NCI-H2029 treated with DMSO at 0.1 percent for 48 hours (cell line): ENCODE measurements around the gene FBXO31.

Experiments
- DNase-seq: peaks from one replicate; lab custom pipeline; 2025; lab: John Stamatoyannopoulos, UW

FBXO31 gene

DNA sequence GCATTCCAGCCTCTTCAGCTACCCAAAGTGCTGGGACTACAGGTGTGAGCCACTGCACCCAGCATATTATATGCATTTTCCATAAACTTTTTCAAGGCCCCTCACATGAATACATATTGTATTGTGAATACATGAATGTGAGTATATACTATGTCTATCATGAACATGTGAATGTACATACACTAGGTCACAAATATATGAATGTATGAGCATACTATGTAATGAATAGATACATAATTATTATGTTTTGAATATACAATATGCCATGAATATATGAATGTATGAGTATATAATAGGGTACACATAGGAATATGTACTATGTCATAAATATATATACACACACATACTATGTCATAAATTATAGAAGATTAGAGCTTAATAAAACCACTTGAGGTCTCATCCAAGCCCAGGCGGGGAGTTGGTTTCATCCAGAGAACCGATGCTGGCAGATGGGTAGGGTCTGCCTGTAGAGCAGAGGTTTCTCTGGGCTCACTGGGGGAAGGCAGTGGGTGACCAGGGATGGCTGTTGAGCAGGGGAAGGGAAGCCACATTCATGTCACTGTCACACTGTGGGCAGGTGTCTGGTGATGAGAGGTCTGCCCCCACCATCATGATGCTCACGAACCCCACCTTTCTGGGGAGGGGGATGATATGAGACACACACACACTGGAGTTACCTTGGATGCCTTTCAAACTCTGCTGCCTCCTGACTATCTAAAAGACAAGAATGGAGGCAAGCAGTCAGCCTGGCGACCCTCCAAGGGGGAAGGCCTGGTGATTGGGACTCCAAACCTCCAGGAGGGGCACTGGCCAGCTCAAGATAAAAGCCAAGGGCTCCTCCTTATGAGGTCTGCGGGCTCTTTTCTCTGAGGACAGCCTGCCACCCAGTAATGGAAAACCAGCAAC is 73.7 kb downstream of the FBXO31 start:
- DNase-seq = no peak

DNA sequence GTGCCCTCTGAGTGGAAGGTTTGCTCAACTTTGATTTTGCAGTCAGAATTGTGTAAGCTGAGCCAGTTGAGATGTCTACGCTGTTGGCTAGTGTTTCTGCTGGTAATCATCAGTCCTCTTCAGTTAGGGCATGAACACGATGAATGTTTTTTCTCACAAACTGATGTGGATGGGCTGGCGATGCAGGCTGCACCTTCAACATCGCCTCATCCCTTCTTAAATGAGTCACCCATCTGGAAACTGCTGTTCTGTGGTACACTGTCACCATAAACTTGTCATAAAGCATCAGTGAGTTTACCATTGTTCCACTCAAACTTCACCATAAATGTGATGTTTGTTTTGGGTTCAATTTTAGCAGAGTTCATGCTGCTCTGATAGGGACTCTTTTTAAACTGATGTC is 74.8 kb downstream of the FBXO31 start:
- no peak for DNase-seq

DNA sequence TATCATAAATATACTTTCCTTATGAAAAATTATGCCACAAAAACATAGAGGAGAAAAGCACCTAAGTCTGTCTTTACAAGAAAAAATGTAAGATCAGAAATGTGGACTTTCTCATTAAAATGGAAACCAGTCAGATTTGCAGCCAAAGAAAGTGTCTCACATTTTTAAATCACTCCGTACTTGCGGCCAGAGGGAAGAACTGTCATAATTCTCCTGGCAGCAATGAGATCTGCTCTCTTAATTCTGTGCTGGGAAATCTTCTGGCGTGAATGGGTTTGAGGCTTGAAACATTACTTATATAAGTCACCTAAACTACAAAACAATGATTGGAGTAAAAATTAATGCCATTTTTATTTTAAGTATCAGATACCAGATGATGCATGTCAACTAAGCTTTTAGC is 77.1 kb downstream of the FBXO31 start:
- no peak for DNase-seq

DNA sequence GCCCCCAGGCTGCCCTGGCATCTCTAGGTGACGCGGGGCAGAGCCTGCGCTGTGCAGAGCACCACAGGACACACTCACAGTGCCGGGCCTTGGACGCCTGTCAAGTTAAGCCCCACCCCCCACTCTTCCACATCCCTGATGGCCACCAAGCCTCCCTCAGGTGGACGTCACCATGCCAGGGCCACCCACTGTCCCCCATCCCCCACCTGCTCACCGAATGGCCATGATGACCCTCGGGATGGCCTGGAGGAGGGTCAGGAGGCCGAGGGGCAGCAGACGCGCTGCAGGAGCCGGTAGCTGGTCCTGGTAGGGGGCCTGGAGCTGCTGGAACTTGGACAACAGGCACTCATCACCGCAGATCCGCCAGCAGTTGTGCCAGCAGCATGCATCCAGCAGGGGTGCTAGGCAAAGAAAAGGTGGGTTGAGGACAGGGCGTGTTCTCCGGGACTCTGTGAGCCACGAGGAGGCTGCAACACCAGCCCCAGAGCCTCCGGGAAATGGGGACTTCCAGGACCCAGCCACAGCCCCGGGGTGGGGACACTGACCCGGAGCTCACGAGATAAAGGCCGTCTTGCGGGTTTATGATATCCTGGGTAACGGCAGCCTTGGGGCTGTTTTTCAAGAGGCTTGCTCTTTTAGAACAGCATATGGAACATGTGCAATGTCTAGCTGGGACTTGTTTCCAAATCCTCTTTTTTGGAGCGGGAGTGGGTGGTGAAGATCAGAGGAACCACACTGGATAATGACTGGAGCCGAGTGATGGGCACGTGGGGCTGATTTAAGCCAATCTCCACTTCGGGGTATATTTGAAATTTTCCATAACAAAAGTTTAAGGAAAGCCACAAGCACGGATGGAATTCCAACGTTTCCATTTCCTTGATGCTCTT is 77.8 kb downstream of the FBXO31 start:
- no peak for DNase-seq

DNA sequence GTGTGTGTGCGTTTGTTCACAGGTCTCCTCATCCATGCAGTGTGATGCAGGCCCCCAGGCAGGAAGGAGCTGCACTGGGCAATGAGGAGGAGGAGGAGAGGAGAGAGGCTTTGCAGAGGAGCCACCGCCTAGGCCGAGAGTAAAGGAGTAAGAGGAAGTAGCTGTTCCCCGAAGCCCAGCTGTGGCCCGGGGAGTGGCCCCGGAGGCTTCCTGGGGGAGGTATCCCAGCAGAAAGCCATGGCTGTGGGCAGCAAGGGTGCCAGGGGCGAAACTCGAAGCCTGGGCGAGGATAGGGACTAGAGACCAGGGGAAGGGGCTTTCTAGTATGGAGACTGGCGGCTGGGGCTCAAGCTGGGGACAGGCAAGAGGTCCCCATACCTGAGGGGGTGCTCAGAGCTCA is 78.6 kb downstream of the FBXO31 start:
- DNase-seq = no peak

DNA sequence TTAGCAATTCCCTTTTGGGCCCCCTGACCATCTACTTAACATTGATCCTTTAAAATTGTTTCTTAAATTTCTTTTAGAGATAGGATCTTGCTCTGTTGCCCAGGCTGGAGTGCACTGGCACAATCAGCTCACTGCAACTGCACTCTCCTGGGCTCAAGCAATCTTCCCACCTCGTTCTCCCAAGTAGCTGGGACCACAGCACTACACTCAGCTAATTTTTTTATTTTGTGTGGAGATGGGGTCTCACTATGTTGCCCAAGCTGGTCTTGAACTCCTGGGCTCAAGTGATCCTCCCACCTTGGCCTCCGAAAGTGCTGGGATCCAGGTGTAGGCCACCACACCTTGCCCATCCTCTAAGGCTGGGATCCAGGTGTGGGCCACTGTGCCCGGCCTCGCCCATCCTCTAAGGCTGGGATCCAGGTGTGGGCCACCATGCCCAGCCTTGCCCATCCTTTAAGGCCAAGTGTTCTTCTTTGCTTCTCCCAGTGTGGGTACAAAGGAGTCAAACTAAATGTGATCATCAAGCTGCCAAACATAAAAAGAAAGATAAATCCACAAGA is 79.5 kb downstream of the FBXO31 start:
- no peak for DNase-seq

DNA sequence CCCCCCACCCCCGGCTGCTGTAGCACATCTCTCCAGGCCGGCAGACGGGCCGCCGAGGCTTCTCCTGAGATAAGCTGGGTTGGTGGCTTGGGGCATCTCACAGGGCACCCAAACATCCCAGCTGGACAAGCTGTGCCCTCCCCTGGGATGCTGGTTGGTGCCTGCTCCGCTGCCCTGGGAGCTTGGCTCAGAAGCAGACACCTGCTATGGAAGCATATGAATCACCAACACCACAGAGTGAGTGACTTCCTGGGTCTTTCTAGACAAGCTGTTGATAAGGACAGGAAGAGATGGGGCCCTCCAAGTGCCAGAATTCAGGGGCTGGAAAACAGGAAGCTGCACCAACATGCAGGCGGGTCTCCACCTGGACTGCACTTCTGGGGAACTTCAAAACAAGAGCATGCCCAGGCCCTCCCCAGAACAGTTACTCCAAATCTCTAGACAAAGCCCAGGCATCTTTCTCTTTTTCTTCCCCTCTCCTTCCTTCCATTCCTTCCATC is 80.1 kb downstream of the FBXO31 start:
- DNase-seq = no peak

DNA sequence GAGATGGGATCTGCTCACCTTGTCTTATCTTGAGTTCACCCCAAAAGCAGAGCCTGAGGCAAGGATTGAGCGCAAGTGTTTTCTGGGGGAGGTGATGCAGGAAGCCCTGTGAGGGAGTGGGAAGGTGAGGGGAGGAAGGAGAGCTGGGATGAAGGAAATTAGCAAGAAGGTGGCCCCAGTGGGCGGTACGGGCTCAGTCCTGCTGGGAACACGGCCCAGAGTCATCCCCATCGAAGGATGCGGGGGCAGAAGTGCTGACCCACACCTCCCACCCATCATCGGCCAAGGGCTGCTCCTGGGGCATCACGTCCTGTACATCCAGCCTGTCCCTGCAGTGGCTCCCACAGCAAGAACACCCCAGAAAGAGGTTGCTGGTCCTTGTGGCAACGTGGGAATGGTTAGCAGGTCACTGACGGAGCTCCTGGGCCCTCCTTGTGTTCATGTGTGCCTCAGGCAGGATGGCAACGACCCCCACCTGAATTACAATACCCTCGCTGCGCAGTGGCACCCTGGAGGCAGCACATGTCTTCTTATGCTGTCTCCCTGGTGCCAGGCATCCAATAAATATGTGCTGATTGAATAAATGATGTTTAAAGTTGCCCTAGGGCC is 84.6 kb downstream of the FBXO31 start:
- no peak for DNase-seq

DNA sequence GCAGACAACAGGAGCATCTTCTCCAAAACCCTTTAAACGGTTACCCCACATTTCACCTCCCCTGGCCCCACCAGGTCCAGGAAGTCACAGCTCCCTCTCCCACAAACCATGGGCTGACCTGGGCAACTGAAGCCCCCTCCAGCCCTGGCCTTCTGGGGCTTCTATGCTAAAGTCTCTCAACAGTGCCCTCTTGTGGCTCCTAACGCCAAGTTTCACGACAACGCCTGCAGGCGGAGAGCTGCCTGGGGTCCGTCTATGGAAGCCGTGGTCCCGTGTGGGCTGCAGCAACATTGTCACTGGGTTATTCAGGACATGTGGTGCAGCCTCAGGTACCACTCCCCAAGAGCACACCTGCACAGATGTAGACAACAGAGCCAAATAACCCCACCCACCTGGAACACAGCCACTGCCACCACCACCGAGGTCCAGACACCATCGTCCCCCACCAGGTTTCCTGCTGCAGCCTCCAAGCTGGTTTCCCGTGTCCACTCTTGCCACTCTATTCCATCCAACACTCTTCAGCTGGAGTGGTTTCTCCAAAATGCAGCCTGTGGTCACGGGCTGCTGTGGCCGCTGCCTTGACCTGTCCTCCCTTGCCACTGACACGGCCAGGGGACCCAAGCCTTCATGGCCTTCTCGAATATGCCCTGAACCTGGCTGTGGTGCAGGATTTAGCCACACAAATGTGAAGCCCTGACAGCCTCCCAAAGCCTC is 85.5 kb downstream of the FBXO31 start:
- DNase-seq = no peak

DNA sequence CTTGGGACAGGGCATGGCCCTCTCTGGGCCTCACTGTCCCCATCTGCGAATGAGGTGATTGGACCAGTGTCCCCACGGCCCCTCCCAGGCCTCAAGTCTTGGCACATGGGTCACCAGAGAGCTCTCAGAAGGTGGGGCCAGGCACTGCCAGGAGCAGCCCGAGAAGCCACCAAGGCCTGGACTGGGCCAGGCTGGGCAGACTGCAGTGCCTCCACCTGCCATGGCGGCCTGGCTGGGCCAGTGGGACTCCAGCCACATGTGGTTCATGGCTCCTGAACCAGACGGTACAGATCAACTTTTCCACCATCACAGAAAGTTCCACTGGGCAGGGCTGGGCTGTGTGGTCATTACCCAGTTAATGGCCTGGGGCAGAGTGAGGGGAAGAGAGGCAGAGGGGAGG is 86.2 kb downstream of the FBXO31 start:
- DNase-seq = no peak

DNA sequence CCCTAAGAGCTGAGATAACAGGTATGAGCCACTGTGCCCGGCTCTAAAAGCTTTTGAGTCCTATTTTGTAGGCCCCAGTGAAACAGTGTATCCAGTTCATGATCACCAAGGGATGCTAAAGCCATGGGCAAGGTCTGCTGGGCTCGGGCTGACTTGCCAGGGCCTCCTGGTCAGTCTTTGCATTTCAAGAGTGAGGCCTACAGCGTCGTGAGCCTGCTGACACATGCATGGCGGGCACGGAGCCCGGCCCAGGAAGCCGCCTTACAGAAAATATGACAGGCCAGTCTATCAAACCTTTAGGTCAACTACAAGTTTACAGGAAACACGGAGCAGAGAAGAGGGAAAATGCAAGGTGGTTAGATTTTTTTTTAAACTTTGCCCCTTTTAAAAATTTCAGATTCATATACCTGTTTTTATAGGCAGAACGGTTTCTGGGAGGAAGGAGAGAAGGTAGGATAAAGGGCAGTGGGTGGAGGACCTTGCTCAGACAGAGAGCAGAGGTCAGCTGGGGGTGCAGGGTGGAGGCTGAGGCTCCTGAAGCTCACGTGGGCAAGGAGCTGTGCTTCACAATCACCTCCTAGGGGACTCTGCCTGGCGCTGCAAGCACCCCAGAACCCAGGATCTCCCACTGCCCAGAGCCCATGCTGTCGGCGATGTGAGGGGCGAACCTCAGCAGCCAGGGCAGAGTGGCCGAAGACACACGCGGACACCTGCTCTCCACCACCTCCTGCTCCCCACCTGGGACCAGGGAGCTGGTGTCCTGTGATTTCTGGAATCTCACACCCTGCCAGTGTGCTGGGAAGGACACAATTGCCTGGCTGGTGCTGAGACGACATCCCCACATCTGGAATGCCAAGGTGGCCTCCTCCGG is 87.7 kb downstream of the FBXO31 start:
- DNase-seq = no peak

DNA sequence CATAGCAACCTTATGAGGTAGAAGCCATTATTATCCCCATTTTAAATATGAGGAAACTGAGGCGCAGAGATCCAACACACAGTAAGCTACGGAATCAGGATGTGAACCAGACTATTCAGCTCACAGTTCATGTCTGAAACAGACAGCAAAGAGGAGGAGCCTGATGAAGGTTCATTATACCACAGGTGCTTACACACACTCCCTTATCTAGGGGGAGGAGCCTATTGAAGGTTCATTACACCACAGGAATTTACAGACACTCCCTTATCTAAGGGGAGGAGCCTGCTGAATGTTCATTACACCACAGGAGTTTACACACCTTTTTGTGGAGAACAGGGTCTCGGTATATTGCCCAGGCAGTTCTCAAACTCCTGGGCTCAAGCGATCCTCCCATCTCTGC is 88.3 kb downstream of the FBXO31 start:
- no peak for DNase-seq

DNA sequence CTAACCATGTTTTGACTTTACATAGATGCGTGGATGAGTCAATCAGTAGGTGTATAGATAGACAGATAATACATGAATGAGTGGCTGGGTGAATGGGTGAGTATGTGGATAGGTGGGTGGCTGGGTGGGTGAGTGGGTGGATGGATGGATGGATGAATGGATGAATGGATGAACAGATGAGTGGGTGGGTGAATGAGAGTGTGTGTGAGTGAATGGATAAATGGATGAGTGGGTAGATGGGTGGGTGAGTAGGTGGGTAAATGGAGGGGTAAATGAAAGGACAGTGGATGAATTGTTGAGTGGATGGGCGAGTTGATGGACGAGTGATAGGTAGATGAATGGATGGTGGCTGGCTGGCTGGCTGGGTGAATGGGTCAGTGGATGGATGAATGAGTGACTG is 89.6 kb downstream of the FBXO31 start:
- no peak for DNase-seq

DNA sequence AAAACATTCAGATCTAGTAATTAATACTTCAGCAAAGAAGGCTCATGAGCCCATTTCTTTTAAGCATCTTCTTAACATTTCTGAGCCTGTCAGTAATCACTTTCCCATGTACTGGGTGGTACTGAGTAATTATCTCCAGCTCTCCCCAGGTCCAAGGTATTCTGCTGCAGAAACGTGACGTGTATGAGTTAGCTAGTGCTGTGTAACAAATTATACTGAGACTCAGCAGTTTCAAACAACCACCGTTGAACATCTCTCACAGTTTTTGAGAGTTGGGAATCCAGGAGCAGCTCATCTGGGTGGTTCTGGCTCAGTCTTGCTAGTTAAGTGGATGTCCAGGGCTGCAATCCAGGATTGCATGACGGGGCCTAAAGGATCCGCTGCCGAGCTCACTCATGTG is 91.6 kb downstream of the FBXO31 start:
- DNase-seq = no peak

DNA sequence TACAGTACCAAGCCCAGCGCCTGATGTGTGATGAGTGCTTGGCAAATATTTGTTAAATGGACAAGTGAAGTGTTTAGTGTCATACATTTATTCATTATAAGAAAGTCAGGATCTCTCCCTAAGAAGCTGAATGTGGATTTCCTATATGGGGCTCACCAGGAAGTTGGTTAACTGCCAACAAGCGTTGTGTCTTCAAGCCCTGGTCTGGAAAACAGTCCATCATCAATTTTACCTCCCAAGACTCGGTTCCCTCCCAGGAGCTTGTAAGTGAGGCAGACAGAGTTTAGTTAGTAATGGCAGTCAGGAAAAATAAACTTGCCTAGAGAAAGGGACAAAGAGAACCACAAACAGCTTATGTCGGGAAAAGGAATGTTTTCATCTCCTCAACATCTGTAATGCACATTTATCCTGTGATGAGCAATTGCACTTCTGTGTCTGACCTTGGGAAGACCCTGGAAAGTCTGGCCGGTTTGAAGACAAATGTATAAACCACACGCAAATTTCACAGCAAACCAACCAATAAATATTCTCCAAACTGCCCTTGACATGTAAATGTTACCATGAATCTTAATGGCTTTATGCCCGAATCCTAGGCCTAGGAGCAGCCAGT is 94.7 kb downstream of the FBXO31 start:
- DNase-seq = no peak

DNA sequence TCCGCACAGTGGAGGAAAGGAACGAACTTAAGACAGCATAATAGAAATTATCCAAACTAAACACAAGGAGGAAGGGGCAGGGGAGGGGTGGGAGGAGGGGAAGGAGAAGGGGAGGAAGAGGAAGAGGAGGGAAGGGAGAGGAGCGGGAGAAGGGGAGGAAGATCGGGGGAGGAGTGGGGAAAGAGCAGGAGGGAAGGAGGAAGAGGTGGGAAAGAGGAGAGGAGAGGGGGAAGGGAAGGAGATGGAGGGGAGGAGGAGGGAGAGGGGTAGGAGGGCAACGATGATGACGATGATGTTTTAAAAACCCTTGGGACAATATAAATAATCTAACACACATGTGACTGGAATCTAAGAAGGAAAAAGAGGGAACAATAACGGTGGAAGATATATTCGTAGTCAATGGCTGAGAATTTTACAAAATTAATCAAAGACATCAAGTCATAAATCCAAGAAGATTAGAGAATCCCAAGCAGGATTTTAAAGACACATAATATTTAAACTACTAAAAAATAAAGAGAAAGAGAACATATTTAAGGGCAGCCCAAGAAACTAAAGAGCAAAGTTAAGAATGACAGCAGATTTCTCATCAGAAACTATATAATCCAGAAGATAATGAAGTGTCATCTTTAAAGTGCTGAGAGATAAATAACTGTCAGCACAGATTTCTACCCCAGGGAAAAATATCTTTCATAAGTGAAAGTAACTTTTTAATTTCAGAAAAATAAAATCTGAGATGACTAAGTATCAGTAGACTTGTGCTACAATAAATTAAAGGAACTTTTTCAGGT is 96.5 kb downstream of the FBXO31 start:
- no peak for DNase-seq

DNA sequence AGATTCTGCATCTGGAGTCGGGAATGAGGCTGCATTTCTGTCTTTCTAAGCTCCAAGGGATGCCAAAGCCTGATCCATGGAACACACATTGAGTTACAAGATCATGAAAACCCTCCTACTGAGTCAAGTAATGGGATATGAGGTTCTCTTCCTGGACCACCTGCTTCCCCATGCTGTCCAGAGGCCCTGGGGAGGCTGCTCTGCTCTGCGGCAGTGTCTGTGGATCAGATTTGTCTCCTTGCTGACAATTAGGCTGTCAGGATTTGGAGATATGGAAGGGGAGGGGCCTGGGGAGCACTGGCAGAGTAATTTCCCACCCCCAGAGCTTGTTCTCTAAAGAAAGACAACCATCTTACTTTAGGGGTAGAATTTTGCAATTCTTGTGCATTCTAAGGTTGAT is 99.4 kb downstream of the FBXO31 start:
- no peak for DNase-seq

DNA sequence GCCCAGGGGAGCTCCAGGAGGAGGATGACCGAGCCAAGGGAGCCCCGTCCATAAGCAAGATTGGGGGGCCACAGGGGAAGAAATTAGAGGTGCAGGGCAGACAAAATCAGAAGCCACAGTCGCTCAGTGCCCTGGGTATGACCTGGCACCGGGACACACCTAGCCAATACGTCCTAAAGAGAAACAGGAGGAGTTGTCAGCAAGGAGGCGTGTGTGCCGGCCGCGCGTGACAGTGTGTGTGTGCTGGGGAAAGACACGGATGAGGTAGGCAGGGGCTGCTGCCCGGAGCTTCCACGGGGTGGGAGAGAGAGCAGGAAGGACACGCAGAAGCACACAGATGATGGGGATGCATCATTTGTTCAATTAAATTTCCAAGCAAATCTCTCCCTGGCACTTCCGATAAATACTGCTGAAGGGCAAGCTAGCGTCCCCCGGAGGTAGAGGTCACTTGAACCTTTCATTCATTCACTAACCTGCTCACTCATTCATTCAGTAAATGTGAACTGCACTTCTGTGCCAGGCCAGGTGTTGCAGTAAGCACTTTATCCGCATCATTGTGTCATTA is 104.4 kb downstream of the FBXO31 start:
- no peak for DNase-seq
